Limb (tissue), 2 donors: Measurements from ENCODE around the gene SEPTIN10.
"Not testable (repeated sequence)": the region's sequence is repeated elsewhere in the genome, so short reads cannot be mapped to it uniquely, and the experiment has no call there.

Experiments
- DNase-seq, 2 donors: peaks; one replicate each; pipeline ENCODE4 v3.0.0-alpha.2; 2016; ENCODE audit errors: extremely low spot score in 2 of 2

SEPTIN10 gene

GRCh38 chr2:109549016-109549590, 64.7 kb downstream of the SEPTIN10 start:
- DNase-seq: no peak

- no peak for DNase-seq
Observed at GRCh38 chr2:109547280-109547679, 66.5 kb downstream of the SEPTIN10 start.

- peak; percentile 85 to 89 for DNase-seq
Observed at GRCh38 chr2:109545828-109546713, 67.7 kb downstream of the SEPTIN10 start.

GRCh38 chr2:109542384-109542783, 71.4 kb downstream of the SEPTIN10 start:
- no peak for DNase-seq

- DNase-seq: no peak
Observed at GRCh38 chr2:109538546-109538945, 75.2 kb downstream of the SEPTIN10 start.

GRCh38 chr2:109537565-109538222, 76.1 kb downstream of the SEPTIN10 start:
- no peak for DNase-seq

GRCh38 chr2:109536556-109536955, 77.2 kb downstream of the SEPTIN10 start:
- not testable (repeated sequence) for DNase-seq

GRCh38 chr2:109535217-109535946, 78.4 kb downstream of the SEPTIN10 start:
- no peak for DNase-seq

- no peak for DNase-seq
Observed at GRCh38 chr2:109533823-109534222, 79.9 kb downstream of the SEPTIN10 start.

- no peak for DNase-seq
Observed at GRCh38 chr2:109532728-109533076, 81.1 kb downstream of the SEPTIN10 start.

- no peak for DNase-seq
Observed at GRCh38 chr2:109531896-109532727, 81.7 kb downstream of the SEPTIN10 start.

- no peak for DNase-seq
Observed at GRCh38 chr2:109531221-109531620, 82.5 kb downstream of the SEPTIN10 start.

GRCh38 chr2:109530712-109531111, 83.1 kb downstream of the SEPTIN10 start:
- DNase-seq: no peak

GRCh38 chr2:109529532-109530449, 84.0 kb downstream of the SEPTIN10 start:
- DNase-seq: no peak

GRCh38 chr2:109528811-109529501, 84.8 kb downstream of the SEPTIN10 start:
- DNase-seq: no peak

- no peak for DNase-seq
Observed at GRCh38 chr2:109527846-109528705, 85.7 kb downstream of the SEPTIN10 start.

- DNase-seq: no peak
Observed at GRCh38 chr2:109527079-109527478, 86.7 kb downstream of the SEPTIN10 start.

- no peak for DNase-seq
Observed at GRCh38 chr2:109526442-109526970, 87.3 kb downstream of the SEPTIN10 start.
